ENCODE measurements around the gene ADAMTS6. TPM values are rescaled to one million over a fixed set of nuclear protein-coding genes. Genes with fewer than 3 reads are reported as not detected.

ADAMTS6 gene
- total RNA-seq, 4 donors from 2014 or later = 0.80 to 13.2 (median 2.2) TPM

DNA sequence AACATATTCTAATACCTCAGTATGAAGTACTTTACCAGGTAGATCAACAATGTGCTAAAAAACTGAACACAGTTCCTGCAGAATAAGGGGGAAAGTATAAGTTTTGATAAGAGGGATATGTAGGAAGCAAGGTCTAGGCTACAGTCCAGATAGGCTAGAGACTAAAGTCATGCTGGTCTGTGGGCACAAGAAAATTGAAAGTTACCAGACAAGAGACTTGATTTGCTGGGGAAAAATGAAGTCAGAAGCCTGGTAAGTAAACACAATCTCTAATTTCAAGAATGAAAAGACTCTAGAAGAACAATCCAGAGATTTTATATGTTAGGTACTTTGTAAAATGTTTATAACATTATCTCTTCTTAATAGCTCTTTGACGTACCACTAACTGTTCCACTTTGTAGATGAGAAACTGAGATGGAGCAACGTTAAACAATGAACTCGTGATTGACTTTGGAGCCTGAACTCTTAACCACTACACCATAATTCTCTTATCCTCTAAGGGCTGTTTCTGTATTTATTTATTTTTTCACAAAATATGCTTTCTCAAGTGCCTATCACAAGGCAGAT, 19.5 kb downstream of the ADAMTS6 start:
- Histone ChIP-seq H3K4me3 (no peak overlapping the region), H3K9me3 (no peaks in the 10 kb centered on the region), H3K27ac (no peak overlapping the region), H3K36me3 (no peaks in the 10 kb centered on the region), H3K4me1 (no peaks in the 10 kb centered on the region), H3K27me3 (no peaks in the 10 kb centered on the region)
- TF ChIP-seq, protein P1, sequence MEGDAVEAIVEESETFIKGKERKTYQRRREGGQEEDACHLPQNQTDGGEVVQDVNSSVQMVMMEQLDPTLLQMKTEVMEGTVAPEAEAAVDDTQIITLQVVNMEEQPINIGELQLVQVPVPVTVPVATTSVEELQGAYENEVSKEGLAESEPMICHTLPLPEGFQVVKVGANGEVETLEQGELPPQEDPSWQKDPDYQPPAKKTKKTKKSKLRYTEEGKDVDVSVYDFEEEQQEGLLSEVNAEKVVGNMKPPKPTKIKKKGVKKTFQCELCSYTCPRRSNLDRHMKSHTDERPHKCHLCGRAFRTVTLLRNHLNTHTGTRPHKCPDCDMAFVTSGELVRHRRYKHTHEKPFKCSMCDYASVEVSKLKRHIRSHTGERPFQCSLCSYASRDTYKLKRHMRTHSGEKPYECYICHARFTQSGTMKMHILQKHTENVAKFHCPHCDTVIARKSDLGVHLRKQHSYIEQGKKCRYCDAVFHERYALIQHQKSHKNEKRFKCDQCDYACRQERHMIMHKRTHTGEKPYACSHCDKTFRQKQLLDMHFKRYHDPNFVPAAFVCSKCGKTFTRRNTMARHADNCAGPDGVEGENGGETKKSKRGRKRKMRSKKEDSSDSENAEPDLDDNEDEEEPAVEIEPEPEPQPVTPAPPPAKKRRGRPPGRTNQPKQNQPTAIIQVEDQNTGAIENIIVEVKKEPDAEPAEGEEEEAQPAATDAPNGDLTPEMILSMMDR (IDR thresholded peaks at IDR 0.05) = no peak
- no peak for TF ChIP-seq POLR2A (IDR thresholded peaks at IDR 0.05)
- no peak for DNase-seq

DNA sequence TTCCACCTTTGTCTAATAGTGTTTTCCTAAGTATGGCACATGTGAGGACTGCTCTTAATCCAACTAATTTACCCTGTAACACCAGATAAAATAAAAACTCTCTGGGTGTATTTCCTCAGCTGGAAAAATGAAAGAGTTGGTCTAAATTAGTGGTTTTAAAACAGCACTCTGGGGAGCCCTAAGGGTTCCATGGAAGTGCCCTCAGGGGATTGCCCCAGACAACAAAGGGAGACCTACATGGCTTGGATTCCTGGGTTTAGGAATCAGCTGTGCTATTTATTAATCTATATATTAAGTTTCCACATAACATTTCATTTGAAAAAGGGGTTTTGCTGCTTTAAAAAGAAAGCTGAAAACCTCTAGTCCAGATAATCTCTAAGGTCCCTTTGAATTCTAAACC, 20.2 kb downstream of the ADAMTS6 start:
- Histone ChIP-seq H3K27me3 (no peaks in the 10 kb centered on the region), H3K27ac (no peak overlapping the region), H3K4me3 (no peak overlapping the region), H3K4me1 (no peaks in the 10 kb centered on the region), H3K9me3 (no peaks in the 10 kb centered on the region), H3K36me3 (no peaks in the 10 kb centered on the region)
- no peak for DNase-seq
- TF ChIP-seq, protein P1 (IDR thresholded peaks at IDR 0.05) = no peak
- TF ChIP-seq POLR2A (IDR thresholded peaks at IDR 0.05) = no peak

DNA sequence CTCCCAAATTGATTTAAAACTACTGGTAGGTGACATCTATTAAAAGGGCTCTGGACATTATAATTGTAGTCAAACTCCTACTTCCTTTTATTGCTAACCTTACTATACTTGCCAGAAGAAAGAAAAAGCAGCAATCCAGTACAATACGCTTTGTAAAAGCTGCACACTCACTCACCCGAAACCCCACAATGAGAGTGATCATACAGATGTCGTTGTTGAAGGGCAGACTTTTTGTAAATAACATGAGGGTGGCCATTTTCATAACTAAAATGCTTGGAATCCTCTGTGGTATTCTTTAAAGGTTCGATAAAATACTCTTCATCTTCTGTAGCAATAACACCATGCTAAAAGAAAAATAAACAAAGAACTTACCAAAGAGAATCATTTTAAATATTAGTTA, 21.7 kb downstream of the ADAMTS6 start:
- TF ChIP-seq, protein P1 (IDR thresholded peaks at IDR 0.05) = no peak
- no peak for TF ChIP-seq POLR2A (IDR thresholded peaks at IDR 0.05)
- Histone ChIP-seq H3K4me3 (no peak overlapping the region), H3K9me3 (no peaks in the 10 kb centered on the region), H3K4me1 (no peaks in the 10 kb centered on the region), H3K36me3 (no peaks in the 10 kb centered on the region), H3K27me3 (no peaks in the 10 kb centered on the region), H3K27ac (no peak overlapping the region)
- DNase-seq = no peak

DNA sequence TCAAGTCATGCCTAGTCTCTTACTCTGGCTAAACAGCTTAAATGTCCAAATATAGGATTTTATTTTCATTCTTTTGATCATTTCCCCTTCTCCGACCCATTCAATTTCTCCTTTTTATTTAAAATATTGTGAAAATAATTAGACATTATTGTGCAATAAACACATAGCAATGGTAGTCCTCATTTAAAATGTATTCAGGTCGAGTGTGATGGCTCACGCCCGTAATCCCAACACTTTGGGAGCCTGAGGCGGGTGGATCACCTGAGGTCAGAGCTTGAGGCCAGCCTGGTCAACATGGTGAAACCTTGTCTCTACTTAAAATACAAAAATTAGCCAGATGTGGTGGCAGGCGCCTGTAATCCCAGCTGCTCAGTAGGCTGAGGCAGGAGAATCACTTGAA, 26.7 kb downstream of the ADAMTS6 start:
- Histone ChIP-seq H3K9me3 (no peaks in the 10 kb centered on the region), H3K4me1 (no peaks in the 10 kb centered on the region), H3K36me3 (no peaks in the 10 kb centered on the region), H3K27me3 (no peaks in the 10 kb centered on the region), H3K4me3 (no peak overlapping the region), H3K27ac (no peak overlapping the region)
- DNase-seq = no peak
- no peak for TF ChIP-seq POLR2A (IDR thresholded peaks at IDR 0.05)
- TF ChIP-seq, protein P1 (IDR thresholded peaks at IDR 0.05) = no peak

DNA sequence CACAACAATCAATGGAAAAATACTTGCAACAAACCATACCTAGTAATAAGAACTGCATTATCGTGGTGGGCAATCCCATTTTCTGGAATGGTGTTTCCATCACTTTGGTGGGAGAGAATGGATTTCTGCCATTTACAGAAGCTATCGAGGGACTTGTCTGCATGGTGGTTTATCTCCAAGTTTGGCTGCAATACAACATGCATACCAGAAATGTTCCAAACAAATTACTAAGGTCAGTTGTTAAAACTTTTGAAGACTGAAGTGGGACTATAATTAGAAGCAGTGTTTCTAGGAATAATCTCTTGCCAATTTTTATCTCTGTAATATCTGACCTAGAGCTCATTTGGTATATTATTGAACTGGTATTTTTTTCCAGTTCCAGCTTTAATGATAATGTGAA, 30.3 kb downstream of the ADAMTS6 start:
- TF ChIP-seq POLR2A (IDR thresholded peaks at IDR 0.05) = no peak
- TF ChIP-seq, protein P1 (IDR thresholded peaks at IDR 0.05) = no peak
- H3K36me3 ChIP-seq = no peaks in the 10 kb centered on the region
- no peak overlapping the region for H3K4me3 ChIP-seq
- H3K27ac ChIP-seq = no peak overlapping the region
- no peaks in the 10 kb centered on the region for H3K9me3 ChIP-seq
- DNase-seq = no peak
- no peaks in the 10 kb centered on the region for H3K27me3 ChIP-seq
- no peaks in the 10 kb centered on the region for H3K4me1 ChIP-seq

DNA sequence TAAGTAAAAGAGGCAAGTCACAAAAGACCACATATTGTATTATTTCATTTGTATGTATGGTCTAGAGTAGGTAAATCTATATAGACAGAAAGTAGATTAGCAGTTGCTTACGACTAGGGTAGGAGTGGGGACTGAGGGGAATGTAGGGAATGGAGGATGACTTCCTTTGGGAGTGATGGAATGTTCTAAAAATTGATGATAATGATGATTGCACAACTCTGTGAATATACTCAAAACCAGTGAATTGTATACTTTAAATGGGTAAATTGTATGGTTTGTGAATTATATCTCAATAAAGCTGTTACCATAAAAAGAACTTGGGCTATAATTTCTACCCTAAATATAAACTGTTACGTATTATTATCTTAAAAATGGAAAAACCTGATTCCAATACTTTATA, 35.0 kb downstream of the ADAMTS6 start:
- no peak for DNase-seq
- Histone ChIP-seq H3K4me3 (no peak overlapping the region), H3K4me1 (no peaks in the 10 kb centered on the region), H3K27me3 (no peaks in the 10 kb centered on the region), H3K36me3 (no peaks in the 10 kb centered on the region), H3K27ac (no peak overlapping the region), H3K9me3 (no peaks in the 10 kb centered on the region)
- TF ChIP-seq, protein P1 (IDR thresholded peaks at IDR 0.05) = no peak
- TF ChIP-seq POLR2A (IDR thresholded peaks at IDR 0.05) = no peak

All from Peyer's patch (tissue), 4 donors.